Measurements from ENCODE around the gene PPP1R13B.

The PPP1R13B gene

DNA sequence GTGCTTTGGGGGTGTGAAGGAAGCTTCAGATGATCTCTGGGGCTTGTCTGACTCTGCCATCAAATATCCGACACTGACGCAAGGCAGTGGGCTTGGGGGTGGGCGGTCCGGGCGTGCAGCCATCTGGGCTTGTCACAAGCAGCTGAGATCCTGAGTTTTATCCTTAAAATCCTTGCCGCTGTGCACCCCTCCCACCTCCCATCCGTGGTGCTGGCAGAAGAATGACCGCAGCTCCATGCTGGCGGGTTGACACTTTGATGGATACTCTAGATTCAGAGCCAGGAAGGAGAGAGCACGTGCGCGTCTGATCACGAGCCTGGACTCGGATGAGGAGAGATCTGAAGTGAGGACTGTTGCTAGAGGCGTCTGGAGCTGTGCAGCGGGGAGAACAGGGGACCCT is 128.8 kb downstream of the PPP1R13B start:
- H3K36me3 Mint-ChIP-seq = no peaks in the 10 kb centered on the region
- peaks cover 57% of the 10 kb centered on the region for H3K4me1 Mint-ChIP-seq
- H3K4me3 Mint-ChIP-seq = peak overlapping the region; percentile 23
- no peaks in the 10 kb centered on the region for H3K9me3 Mint-ChIP-seq
- peak overlapping the region; percentile 14 for H3K27ac Mint-ChIP-seq
- H3K27me3 Mint-ChIP-seq = no peaks in the 10 kb centered on the region

DNA sequence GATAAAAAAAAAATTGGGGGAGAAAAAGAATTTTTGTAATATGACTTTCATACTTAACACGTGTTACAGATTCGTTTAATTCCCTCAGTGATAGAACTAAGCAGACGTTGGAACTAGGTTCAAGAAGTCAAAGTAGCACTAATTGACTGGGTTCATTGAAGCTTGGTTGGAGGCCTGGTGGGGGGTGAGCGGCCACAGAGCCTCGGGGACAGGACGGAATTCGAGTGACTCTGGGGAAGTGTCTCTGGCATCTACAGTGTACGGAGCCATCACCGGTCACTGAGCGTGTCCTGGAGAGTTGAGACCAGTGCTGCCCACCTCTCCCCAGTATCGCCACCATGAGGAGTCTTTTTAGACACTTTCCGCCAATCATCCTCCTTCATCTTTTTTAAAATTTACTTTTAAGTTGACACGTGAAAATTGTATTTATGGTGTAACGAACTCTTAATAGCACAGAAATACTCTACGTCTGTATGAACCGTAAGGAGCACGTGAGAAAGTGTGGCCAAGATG is 130.4 kb downstream of the PPP1R13B start:
- no peaks in the 10 kb centered on the region for H3K36me3 Mint-ChIP-seq
- no peak overlapping the region for H3K27ac Mint-ChIP-seq
- H3K27me3 Mint-ChIP-seq = no peaks in the 10 kb centered on the region
- H3K9me3 Mint-ChIP-seq = no peaks in the 10 kb centered on the region
- peak overlapping the region; percentile 83 for H3K4me3 Mint-ChIP-seq
- H3K4me1 Mint-ChIP-seq = peaks cover 63% of the 10 kb centered on the region

DNA sequence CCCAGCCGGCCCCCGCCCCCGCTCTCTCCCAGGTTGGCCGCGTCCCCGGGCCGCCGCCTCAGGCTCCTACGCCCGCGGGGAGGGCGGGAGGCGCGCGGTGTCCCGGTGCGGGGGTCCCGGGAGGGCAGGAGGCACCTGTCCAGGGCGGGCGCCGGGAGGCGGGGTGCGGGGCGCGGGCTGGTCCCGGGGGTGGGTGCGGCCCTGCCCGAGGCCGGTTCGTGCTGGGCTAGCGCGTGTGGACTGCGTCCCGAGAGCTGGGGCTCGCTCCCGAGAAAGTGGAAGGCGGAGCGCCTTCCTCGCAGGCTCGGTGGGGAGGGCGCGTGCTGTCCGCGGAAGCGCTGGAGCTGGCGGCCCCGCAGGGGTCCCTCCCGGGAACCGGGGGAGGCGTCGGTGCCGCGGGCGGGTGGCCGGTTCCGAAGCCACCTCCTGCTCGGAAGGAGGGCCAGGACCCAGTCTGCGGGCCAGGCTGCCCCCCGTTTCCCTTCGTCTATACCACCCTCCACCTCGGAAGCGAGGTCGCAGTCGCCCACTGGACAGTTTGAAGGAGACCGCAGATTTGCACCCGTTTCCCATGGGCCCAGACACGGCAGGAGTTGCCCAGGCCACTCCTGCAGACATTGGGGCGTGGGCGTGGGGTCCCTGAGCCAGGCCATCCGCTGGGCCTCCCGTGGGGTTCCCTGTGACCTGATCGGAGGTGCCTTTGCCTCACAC is 131.1 kb downstream of the PPP1R13B start:
- Mint-ChIP-seq H3K4me3 (peak overlapping the region; percentile 83), H3K36me3 (no peaks in the 10 kb centered on the region), H3K4me1 (peaks cover 59% of the 10 kb centered on the region), H3K27ac (no peak overlapping the region), H3K27me3 (no peaks in the 10 kb centered on the region), H3K9me3 (no peaks in the 10 kb centered on the region)

DNA sequence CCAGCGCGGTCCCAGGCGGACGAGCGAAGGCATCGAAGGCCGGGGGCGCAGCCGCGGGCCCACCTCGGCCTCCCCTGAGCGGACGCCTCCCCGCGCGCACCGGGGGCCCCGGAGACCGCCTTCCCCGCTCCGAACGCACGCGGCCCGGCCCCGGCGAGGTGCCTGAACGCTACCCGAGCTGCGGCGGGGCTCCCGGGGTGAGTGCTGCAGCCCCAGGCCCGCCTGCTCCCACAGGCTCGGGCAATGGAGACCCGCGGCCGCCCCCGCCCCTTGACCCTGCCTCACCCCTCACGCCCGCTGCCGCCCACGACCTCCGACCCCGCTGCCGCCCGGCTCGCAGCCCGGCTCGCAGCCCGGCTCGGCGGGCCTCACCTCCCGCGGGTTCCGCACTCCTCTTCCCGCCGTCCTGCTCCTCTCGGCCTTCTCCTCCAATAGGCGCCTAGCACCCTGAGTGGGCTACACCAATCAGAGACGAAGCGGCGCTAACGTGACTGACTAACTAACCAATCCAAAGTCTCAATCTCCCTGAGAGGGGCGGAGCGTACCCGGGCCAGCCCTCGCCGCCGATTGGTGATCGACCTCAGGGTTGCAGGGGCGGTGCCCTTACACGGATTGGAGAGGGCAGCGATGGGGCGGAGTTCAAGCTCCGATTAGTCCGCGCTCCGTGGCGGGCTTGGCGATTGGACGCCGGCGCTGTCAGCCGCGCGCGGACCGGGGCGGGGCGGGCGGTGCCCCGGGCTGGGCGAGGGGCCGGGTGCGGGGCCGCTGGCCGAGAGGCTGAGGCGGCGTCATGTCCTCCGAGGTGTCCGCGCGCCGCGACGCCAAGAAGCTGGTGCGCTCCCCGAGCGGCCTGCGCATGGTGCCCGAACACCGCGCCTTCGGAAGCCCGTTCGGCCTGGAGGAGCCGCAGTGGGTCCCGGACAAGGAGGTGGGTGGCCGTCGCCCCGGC is 132.0 kb downstream of the PPP1R13B start, which contains the start of the genes XRCC3 and ZFYVE21:
TSS of gene XRCC3 (minus strand) at position 400 of the 949 bp plus-strand sequence. CDS start 4,364 bp downstream, outside the sequence.
TSS of gene ZFYVE21 (plus strand) at position 759 of the 949 bp plus-strand sequence. CDS start at position 791, 32 bp downstream.
- no peaks in the 10 kb centered on the region for H3K9me3 Mint-ChIP-seq
- H3K4me3 Mint-ChIP-seq = peak within 1 kb of the TSS; percentile 96
- H3K27me3 Mint-ChIP-seq = no peaks in the 10 kb centered on the region
- peak within 1 kb of the TSS; percentile 97 for H3K27ac Mint-ChIP-seq
- H3K36me3 Mint-ChIP-seq = no peaks in the 10 kb centered on the region
- H3K4me1 Mint-ChIP-seq = peaks cover 60% of the 10 kb centered on the region

DNA sequence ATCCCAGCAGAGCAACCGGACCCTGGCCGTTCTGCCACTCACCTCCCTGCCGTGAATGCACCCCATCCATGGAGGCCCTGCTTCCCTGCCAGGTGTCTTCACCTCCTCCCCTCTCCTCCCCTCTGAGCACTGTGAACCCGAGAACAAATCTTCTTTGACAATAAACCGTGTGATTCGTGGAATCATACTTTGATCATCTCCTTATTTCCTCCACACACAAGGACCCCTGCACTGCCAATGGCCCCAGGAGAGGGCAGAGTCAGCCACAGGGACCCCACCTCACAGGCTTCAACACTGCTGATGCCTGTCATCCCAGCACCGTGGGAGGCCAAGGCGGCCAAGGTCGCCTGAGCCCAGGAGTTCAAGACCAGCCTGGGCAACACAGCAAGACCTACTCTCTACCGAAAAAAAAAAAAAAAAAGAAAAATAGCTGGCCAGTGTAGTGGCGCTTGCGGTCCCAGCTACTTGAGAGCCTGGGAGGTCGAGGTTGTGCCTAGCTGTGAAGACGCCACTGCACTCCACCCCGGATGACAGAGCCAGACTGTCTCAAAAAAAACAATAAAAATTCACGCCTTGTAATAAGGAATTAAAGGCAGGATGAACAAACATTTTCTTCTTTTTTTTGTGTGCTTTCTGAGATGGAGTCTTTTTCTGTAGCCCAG is 133.2 kb downstream of the PPP1R13B start:
- peak overlapping the region; percentile 96 for H3K4me3 Mint-ChIP-seq
- H3K27me3 Mint-ChIP-seq = no peaks in the 10 kb centered on the region
- H3K36me3 Mint-ChIP-seq = no peaks in the 10 kb centered on the region
- H3K4me1 Mint-ChIP-seq = peaks cover 49% of the 10 kb centered on the region
- H3K9me3 Mint-ChIP-seq = no peaks in the 10 kb centered on the region
- H3K27ac Mint-ChIP-seq = no peak overlapping the region

DNA sequence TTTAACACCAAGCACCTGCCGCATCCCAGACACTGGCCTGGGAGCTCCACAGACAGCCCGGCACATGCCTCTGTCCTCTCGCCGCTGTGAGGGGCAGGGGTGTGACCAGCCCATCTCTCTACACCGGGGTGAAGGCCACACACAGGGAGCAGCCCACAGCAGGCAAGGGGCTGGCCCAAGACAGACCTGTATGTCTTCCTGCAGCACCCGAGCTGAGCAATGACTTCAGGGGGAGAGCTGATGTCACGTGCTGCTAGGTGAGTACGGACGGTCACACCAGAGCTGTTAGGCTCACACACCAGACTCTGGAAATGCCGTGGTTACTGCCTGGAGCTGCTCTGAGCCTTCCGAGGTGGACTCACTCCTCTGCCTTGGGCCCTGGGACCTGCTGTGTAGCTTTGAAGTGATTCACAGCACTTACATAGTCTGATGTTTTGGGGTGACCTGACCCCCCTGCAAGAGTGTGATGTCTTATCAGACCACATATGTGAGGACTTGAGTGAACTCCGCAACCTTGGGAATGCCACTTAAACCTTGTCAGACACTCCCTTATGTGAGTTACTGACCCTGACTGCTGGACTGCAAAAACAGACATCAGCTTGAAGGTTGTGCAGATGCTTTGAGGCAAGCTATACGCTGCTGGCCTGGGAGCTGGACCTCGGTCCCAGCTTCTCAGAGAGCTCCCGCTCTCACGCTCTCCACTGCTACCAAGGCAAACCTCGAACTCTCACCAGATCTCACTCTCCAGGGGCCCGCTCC is 133.9 kb downstream of the PPP1R13B start:
- H3K27ac Mint-ChIP-seq = peak overlapping the region; percentile 51
- H3K4me3 Mint-ChIP-seq = peak overlapping the region; percentile 96
- no peaks in the 10 kb centered on the region for H3K9me3 Mint-ChIP-seq
- H3K36me3 Mint-ChIP-seq = no peaks in the 10 kb centered on the region
- H3K4me1 Mint-ChIP-seq = peaks cover 43% of the 10 kb centered on the region
- no peaks in the 10 kb centered on the region for H3K27me3 Mint-ChIP-seq

DNA sequence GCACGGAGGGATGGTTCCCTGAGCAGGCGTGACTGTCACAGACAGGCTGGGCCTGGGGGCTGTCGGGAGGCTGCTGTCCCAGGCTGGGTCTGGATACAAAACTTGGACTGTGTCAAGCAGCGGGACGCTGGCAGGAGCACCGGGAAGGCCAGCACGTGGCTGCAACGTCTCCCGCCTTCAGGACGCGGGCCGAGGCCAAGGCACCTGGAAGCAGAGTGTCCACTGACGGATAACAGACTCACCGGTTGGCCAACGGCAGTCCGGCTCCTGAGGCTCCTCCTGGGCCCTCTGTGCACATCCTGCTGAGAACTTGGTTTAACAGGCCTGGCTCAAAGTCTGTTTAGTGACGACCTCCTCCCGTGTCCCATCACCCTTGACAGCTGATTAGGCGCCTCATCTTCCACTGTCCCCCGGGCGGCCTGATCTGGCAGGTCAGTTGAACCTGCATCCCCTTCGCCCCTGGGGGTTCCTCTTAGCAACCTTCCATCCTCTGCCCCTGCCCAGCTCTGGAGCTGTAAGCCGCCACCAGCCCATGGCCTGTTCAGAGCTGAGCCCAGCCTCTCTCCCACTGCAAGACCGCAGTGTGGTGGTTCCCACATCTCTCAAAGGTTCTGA is 134.6 kb downstream of the PPP1R13B start:
- H3K36me3 Mint-ChIP-seq = no peaks in the 10 kb centered on the region
- no peaks in the 10 kb centered on the region for H3K9me3 Mint-ChIP-seq
- no peaks in the 10 kb centered on the region for H3K27me3 Mint-ChIP-seq
- peaks cover 35% of the 10 kb centered on the region for H3K4me1 Mint-ChIP-seq
- H3K4me3 Mint-ChIP-seq = peak overlapping the region; percentile 11
- peak overlapping the region; percentile 51 for H3K27ac Mint-ChIP-seq

- H3K4me3 Mint-ChIP-seq = no peak overlapping the region
- no peaks in the 10 kb centered on the region for H3K36me3 Mint-ChIP-seq
- H3K4me1 Mint-ChIP-seq = peaks cover 26% of the 10 kb centered on the region
- H3K27me3 Mint-ChIP-seq = no peaks in the 10 kb centered on the region
- no peak overlapping the region for H3K27ac Mint-ChIP-seq
- no peaks in the 10 kb centered on the region for H3K9me3 Mint-ChIP-seq
Observed at GRCh38 chr14:103711516-103712431, 135.6 kb downstream of the PPP1R13B start.

DNA sequence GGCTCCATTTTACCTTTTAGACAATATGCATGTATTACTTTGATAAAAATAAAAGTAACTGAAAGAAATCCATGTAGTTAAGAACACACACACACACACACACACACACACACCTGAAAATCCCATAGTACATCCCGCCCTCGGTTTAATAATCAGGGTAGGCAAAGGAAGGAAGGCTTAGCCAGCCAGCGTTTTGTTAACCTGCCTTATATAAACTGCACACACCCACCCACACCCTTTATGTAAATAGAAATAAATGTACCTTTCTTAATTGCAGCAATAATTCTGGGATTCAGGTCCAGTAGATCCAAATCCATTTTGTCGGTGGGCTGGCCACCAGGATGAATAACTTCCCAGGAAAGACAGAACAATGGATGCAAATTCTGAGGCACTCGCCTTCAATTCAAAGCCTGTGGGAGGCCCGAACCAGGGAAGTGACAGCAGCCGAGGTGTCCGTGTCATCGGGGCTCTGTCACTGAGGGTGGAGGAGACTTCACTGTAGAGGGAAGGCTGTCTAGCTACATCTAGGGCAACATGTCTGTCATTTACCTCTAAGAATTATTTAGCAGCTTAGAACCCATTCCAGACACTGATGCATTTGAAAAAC is 136.5 kb downstream of the PPP1R13B start:
- H3K36me3 Mint-ChIP-seq = no peaks in the 10 kb centered on the region
- no peaks in the 10 kb centered on the region for H3K27me3 Mint-ChIP-seq
- H3K4me1 Mint-ChIP-seq = peaks cover 23% of the 10 kb centered on the region
- peak overlapping the region; percentile 12 for H3K27ac Mint-ChIP-seq
- no peak overlapping the region for H3K4me3 Mint-ChIP-seq
- no peaks in the 10 kb centered on the region for H3K9me3 Mint-ChIP-seq

- H3K9me3 Mint-ChIP-seq = no peaks in the 10 kb centered on the region
- H3K4me1 Mint-ChIP-seq = peaks cover 19% of the 10 kb centered on the region
- no peak overlapping the region for H3K27ac Mint-ChIP-seq
- H3K4me3 Mint-ChIP-seq = no peak overlapping the region
- no peaks in the 10 kb centered on the region for H3K36me3 Mint-ChIP-seq
- H3K27me3 Mint-ChIP-seq = no peaks in the 10 kb centered on the region
Observed at GRCh38 chr14:103709814-103710213, 137.6 kb downstream of the PPP1R13B start.

GRCh38 chr14:103708750-103709187 is 138.6 kb downstream of the PPP1R13B start:
- Mint-ChIP-seq H3K36me3 (no peaks in the 10 kb centered on the region), H3K4me3 (no peak overlapping the region), H3K27ac (peak overlapping the region; percentile 62)

GRCh38 chr14:103707329-103708263 is 139.8 kb downstream of the PPP1R13B start:
- Mint-ChIP-seq H3K9me3 (no peaks in the 10 kb centered on the region), H3K36me3 (no peaks in the 10 kb centered on the region)

More at GRCh38 chr14:103708750-103709187, 138.6 kb downstream of the PPP1R13B start:
- peaks cover 15% of the 10 kb centered on the region for H3K4me1 Mint-ChIP-seq
- no peaks in the 10 kb centered on the region for H3K27me3 Mint-ChIP-seq
- H3K9me3 Mint-ChIP-seq = no peaks in the 10 kb centered on the region

More at GRCh38 chr14:103707329-103708263, 139.8 kb downstream of the PPP1R13B start:
- Mint-ChIP-seq H3K27me3 (no peaks in the 10 kb centered on the region), H3K4me1 (peaks cover 7% of the 10 kb centered on the region), H3K27ac (no peak overlapping the region), H3K4me3 (no peak overlapping the region)
